Endothelial cell of umbilical vein (primary cell): ENCODE data around the gene NAA38. TPM values are rescaled to one million over a fixed set of nuclear protein-coding genes. Genes with fewer than 3 reads are reported as not detected.

Source experiments
- BruUV-seq: library from RNA; stranded (reverse); fragments of 400-500 nt; replicated peaks from 2 replicates; lab custom pipeline; 2021; lab: Mats Ljungman, UMichigan
- CTCF ChIA-PET: fragments of 300-600, 350-600 bp; sonication (Branson Sonifier 250); formaldehyde crosslinking; loops from one replicate; lab custom pipeline; 2021; ENCODE audit warnings: antibody characterized with exemption, inconsistent platforms; lab: Charles Lee
- POLR2A ChIA-PET: fragments of 300-600, 350-600 bp; sonication (Branson Sonifier 250); formaldehyde crosslinking; loops from one replicate; lab custom pipeline; 2021; ENCODE audit warnings: antibody characterized with exemption, inconsistent platforms; lab: Charles Lee
- DNase-seq: peaks from one replicate; pipeline ENCODE4 v3.0.0-alpha.2; 2011; ENCODE audit warnings: low read depth, low spot score
- FAIRE-seq: peaks from 2 replicates; lab custom pipeline; 2011; peaks lifted over from hg19 to GRCh38; lab: Jason Lieb, UNC
- H2AFZ ChIP-seq: 2 replicates; pipeline ENCODE4 v1.6.0; 2012; ENCODE audit warnings: low read depth, low read length, control low read depth, inconsistent platforms
- H3K27ac ChIP-seq: 2 replicates; pipeline ENCODE4 v1.5.1; 2011; ENCODE audit warnings: low read depth, mild to moderate bottlenecking, control low read depth, low read length, moderate library complexity; ENCODE audit not compliant: insufficient read depth
- H3K27me3 ChIP-seq, 2 experiments: 2 replicates each; pipeline versions ENCODE4 v1.6.0 to v1.6.1; 2011; ENCODE audit warnings: low read length in 2 of 2, mixed read lengths in 1 of 2; ENCODE audit not compliant: control insufficient read depth in 2 of 2, insufficient read depth in 2 of 2
- H3K36me3 ChIP-seq, 2 experiments: 2 replicates in 1 of 2; 3 replicates in 1 of 2; pipeline ENCODE4 v1.5.1; 2011; ENCODE audit warnings: low read length in 2 of 2, mild to moderate bottlenecking in 1 of 2, moderate library complexity in 1 of 2; ENCODE audit not compliant: control insufficient read depth in 2 of 2, insufficient read depth in 2 of 2; ENCODE audit errors: extremely low read depth in 1 of 2
- H3K4me1 ChIP-seq: 3 replicates; pipeline ENCODE4 v1.5.1; 2011; ENCODE audit warnings: mild to moderate bottlenecking, low read length; ENCODE audit not compliant: control insufficient read depth, insufficient read depth; ENCODE audit errors: extremely low read depth
- H3K4me2 ChIP-seq: 2 replicates; pipeline ENCODE4 v1.6.1; 2011; ENCODE audit warnings: low read length, control low read depth, mixed read lengths; ENCODE audit not compliant: insufficient read depth
- H3K4me3 ChIP-seq, 3 experiments: fragments of 200-600 bp in 1 of 3; sonication (generic), shearing (Covaris generic) in 1 of 3; replicated peaks in 1 of 3; 2 replicates each; pipeline ENCODE4 v1.5.1; 2011 to 2016; ENCODE audit warnings: control low read depth in 3 of 3, low read length in 3 of 3, mild to moderate bottlenecking in 2 of 3, inconsistent platforms in 1 of 3, low read depth in 1 of 3, moderate library complexity in 1 of 3; ENCODE audit not compliant: insufficient read depth in 1 of 3
- H3K79me2 ChIP-seq: 2 replicates; pipeline ENCODE4 v1.6.0; 2012; ENCODE audit warnings: low read length, inconsistent platforms; ENCODE audit not compliant: control insufficient read depth, insufficient read depth
- H3K9ac ChIP-seq: replicated peaks from 2 replicates; pipeline ENCODE3; 2011; ENCODE audit warnings: low read length, control low read depth; ENCODE audit not compliant: insufficient read depth; ENCODE audit errors: extremely low read depth
- H3K9me1 ChIP-seq: replicated peaks from 3 replicates; pipeline ENCODE4 v1.6.0; 2011; ENCODE audit warnings: mild to moderate bottlenecking, low read length; ENCODE audit not compliant: control insufficient read depth, insufficient read depth; ENCODE audit errors: extremely low read depth
- H3K9me3 ChIP-seq: replicated peaks from 2 replicates; pipeline ENCODE4 v1.5.1; 2012; ENCODE audit warnings: low read length, inconsistent platforms; ENCODE audit not compliant: control insufficient read depth, insufficient read depth
- H4K20me1 ChIP-seq: replicated peaks from 2 replicates; pipeline ENCODE3; 2011; ENCODE audit warnings: mild to moderate bottlenecking, low read length; ENCODE audit not compliant: control insufficient read depth, insufficient read depth; ENCODE audit errors: extremely low read depth
- EZH2 ChIP-seq: IDR thresholded peaks from 2 replicates; pipeline ENCODE4 v1.6.1; 2012; ENCODE audit warnings: borderline replicate concordance, low read depth, mild to moderate bottlenecking, moderate library complexity, low read length, inconsistent platforms; ENCODE audit not compliant: severe bottlenecking
- FOS ChIP-seq: IDR thresholded peaks from 2 replicates; pipeline ENCODE4 v1.6.1; 2011; ENCODE audit warnings: mild to moderate bottlenecking, low read length, moderate library complexity, borderline replicate concordance; ENCODE audit not compliant: insufficient read depth
- GATA2 ChIP-seq: IDR thresholded peaks from 2 replicates; pipeline ENCODE4 v1.7.0; 2011; ENCODE audit warnings: low read depth, mild to moderate bottlenecking, moderate library complexity, mixed read lengths, low read length; ENCODE audit not compliant: insufficient read length, insufficient read depth
- JUN ChIP-seq: IDR thresholded peaks from 2 replicates; pipeline ENCODE4 v1.6.1; 2011; ENCODE audit warnings: borderline replicate concordance, low read depth; ENCODE audit not compliant: insufficient read length, insufficient read depth
- MAX ChIP-seq: IDR thresholded peaks from 2 replicates; pipeline ENCODE4 v1.6.1; 2011; ENCODE audit not compliant: insufficient read depth, insufficient read length
- MYC ChIP-seq: IDR thresholded peaks from one replicate; pipeline ENCODE4 v1.6.1; 2011; ENCODE audit warnings: mild to moderate bottlenecking, low read depth, low read length
- POLR2A ChIP-seq: IDR thresholded peaks from 2 replicates; pipeline ENCODE4 v1.6.1; 2012; ENCODE audit warnings: low read depth, mild to moderate bottlenecking, control low read depth, low read length
- POLR2AphosphoS5 ChIP-seq: IDR thresholded peaks from 2 replicates; pipeline ENCODE4 v1.6.1; 2012; ENCODE audit warnings: low read depth, mild to moderate bottlenecking, control low read depth, low read length, moderate library complexity; ENCODE audit not compliant: insufficient read depth
- dilution Hi-C: fragments of 300-500 bp; cut with MboI; formaldehyde crosslinking; loops from one replicate; pipeline ENCODE4 v1.15.0; 2019; ENCODE audit warnings: low sequenced_read_pairs; ENCODE audit not compliant: extremely low pct_ligation_motif_present
- intact Hi-C: fragments of 100-400 bp; cut with micrococcal nuclease; formaldehyde crosslinking; loops from one replicate; pipeline ENCODE4 v1.10.0; 2022
- polyA plus RNA-seq, 4 experiments: library from polyadenylated mRNA; depleted of rRNA in 3 of 4; stranded (reverse) in 3 of 4; unstranded in 1 of 4; fragments of >200 nt; gene quantifications; 2 replicates each; pipeline versions ENCODE4 v1.2.1 to v1.2.3, GENCODE V29; 2011 to 2012; ENCODE audit warnings: missing spikeins in 1 of 4
- total RNA-seq: library from RNA; stranded (reverse); gene quantifications from 2 replicates; pipeline ENCODE4 v1.2.3, GENCODE V29; 2021
- TF ChIP-seq, protein P1 (sequence below), 2 donors: IDR thresholded peaks; 1 replicate in 1 of 2; 2 replicates in 1 of 2; pipeline ENCODE4 v1.5.1; 2011; ENCODE audit warnings: low read length in 2 of 2, mild to moderate bottlenecking in 2 of 2, moderate library complexity in 2 of 2, control low read depth in 1 of 2, inconsistent platforms in 1 of 2, low read depth in 1 of 2; ENCODE audit not compliant: insufficient read depth in 1 of 2; ENCODE audit errors: extremely low read depth in 1 of 2

The NAA38 gene
- total and polyA plus RNA-seq, 2 donors (not counting 3 experiments of a cell fraction or from before 2014, with no cell fraction given): 119 to 267 TPM

DNA sequence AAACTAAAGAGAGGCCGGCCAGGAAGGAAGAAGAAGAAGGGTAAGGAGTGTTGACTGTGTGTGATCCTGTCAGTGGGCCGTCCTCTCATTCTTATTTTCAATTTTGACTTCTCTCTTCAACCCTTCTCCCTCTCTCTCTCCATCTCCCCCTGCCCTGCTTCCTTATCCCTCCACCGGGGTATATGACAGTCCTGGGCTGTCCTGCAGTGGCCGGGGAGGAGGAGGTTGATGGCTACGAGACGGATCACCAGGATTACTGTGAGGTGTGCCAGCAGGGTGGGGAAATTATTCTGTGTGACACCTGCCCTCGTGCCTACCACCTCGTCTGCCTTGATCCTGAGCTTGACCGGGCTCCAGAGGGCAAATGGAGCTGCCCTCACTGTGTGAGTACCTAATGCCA is 36.9 kb upstream of the NAA38 start:
- Histone ChIP-seq H3K27me3 (no peaks in the 10 kb centered on the region), H3K4me3 (no peak overlapping the region), H4K20me1 (no peaks in the 10 kb centered on the region), H3K27ac (no peak overlapping the region), H3K4me2 (no peak overlapping the region), H2AFZ (no peak overlapping the region), H3K9me1 (no peaks in the 10 kb centered on the region), H3K4me1 (peaks cover 7% of the 10 kb centered on the region), H3K36me3 (peaks cover 44 to 56% of the 10 kb centered on the region in 2 experiments), H3K9me3 (no peaks in the 10 kb centered on the region), H3K9ac (no peak overlapping the region), H3K79me2 (peaks cover 8% of the 10 kb centered on the region)
- dilution Hi-C loops: no loop called here
- POLR2A ChIA-PET: no interaction called here
- DNase-seq: no peak
- FAIRE-seq: no peak
- CTCF ChIA-PET: no interaction called here
- intact Hi-C loops: no loop called here
- no peak for TF ChIP-seq JUN
- TF ChIP-seq FOS: no peak
- TF ChIP-seq POLR2AphosphoS5: no peak
- TF ChIP-seq POLR2A: no peak
- no peak for TF ChIP-seq MYC
- no peak for TF ChIP-seq GATA2
- no peak for TF ChIP-seq MAX
- TF ChIP-seq, protein P1, sequence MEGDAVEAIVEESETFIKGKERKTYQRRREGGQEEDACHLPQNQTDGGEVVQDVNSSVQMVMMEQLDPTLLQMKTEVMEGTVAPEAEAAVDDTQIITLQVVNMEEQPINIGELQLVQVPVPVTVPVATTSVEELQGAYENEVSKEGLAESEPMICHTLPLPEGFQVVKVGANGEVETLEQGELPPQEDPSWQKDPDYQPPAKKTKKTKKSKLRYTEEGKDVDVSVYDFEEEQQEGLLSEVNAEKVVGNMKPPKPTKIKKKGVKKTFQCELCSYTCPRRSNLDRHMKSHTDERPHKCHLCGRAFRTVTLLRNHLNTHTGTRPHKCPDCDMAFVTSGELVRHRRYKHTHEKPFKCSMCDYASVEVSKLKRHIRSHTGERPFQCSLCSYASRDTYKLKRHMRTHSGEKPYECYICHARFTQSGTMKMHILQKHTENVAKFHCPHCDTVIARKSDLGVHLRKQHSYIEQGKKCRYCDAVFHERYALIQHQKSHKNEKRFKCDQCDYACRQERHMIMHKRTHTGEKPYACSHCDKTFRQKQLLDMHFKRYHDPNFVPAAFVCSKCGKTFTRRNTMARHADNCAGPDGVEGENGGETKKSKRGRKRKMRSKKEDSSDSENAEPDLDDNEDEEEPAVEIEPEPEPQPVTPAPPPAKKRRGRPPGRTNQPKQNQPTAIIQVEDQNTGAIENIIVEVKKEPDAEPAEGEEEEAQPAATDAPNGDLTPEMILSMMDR (IDR thresholded peaks at IDR 0.05; ENCODE audit: extremely low read depth in 1 of 2, insufficient read depth in 1 of 2, low read depth in 1 of 2, low read length in 2 of 2): no peak
- TF ChIP-seq EZH2: no peak
- no TSS peak for BruUV-seq
